Stimulated activated CD4-positive, alpha-beta T cell treated with anti-CD3 and anti-CD28 coated beads, TNF-alpha, amount 100 ng/mL, for 48 hours (primary cell): ENCODE results near the gene NTHL1.
A peak's percentile ranks its signal among the peaks of the same experiment; 100 is the strongest.

ENCODE experiments used
- DNase-seq, 3 donors: peaks; one replicate each; pipeline ENCODE4 v3.0.0-alpha.2; 2020; ENCODE audit warnings: low read depth in 3 of 3

Gene NTHL1

DNA sequence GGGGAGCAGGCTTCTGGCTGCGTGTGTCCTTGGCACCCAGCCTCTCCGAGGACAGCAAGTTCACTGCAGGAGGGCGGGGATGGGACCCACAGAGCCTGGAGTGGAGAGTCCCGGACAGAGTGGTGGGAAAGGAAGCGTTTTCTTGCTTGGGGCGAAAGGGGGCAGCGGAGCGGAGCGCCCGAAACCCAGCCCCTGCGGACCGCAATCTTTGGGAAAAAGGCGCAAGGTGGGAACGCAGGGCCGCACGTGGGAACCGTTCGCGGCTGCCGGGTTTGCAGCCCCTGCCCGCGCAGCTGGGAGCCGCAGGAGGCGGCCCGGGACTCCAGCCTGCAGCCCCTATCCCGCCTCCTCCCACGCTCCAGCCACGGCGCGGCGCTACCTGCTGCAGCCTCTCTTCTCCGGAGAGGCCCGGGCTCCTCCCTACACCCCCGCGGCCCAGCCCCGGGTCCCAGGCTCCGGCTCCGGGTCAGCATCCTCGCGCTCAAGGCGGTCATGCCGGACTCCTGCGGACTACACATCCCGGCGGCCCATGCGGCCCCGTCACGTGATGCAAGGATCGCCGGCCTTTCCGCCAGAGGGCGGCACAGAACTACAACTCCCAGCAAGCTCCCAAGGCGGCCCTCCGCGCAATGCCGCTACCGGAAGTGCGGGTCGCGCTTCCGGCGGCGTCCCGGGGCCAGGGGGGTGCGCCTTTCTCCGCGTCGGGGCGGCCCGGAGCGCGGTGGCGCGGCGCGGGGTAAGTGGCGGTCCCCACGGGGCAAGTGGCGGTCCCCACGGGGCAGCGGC lies at the start of gene NTHL1, which contains the start of gene TSC2:
Gene NTHL1, minus strand, starts transcription at position 505 of the 786 bp plus-strand sequence. Its CDS starts 11 bp downstream, at position 494.
Gene TSC2, plus strand, starts transcription at position 656 of the 786 bp plus-strand sequence. CDS start 631 bp downstream, outside the sequence.
- DNase-seq = peak; percentile 91 to 94 (median 91)

DNA sequence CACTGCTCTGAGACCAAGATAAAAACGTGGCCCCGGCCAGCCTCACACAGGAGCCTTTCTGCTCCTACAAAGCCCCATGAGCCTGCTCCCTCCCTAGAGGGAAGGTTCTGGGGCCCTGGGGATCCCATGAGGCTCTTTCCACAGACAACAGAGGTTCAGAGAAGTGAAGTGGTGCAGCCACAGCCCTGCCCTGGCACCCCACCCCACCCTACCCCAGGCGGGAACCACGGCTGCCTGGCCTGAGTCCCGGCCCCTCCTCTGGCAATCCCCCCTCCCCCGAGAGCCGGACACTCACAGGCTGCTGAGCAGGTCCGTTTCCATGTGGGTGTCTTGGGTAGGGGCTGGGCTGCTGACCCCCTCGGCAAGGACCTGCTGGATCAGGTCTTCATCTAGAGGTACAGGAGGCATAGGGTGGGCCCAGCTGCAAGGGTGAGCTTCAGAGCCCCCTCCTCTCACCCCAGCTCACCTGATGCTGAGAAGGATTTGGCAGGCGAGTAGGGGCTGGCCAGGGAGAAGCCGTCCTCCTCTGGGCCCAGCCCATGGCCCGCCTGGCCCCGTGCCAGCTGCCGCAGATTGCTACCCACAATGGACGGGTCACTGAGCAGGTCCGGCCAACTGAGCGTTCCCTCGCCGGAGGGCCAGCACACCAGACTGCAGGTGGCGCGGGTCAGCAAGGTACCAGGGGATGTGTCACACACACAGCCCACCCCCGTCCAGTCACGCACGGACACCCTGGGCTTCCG lies 49.4 kb upstream of the NTHL1 start:
- no peak for DNase-seq

DNA sequence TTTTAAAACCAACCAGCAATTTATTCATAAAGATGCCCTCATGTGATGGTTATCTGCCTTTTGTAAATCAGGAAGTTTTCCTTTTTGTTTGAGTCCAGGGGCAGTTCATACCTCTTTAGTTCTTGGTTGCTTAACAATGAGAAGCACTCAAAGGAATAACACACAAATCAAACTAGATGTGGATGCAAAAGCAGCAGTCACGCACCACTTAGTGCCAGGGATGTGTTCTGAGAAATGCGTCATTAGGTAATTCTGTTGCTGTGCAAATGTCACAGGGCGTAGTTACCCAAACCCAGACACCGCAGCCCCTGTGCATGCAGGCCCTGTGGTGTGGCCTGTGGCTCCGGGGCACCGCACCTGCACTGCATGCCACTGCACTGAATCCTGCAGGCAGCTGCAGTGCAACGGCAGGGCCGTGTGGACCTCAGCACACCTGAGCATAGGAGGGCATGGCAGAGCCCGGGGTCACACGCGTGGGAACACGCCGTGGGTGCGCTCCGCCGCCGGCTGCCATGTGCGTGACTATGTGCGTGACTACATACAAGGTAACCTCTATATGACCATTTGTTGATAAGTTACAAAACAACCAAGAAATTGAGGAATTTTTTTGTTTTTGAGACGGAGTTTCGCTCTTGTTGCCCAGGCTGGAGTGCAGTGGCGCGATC lies 48.4 kb upstream of the NTHL1 start:
- DNase-seq = no peak

DNA sequence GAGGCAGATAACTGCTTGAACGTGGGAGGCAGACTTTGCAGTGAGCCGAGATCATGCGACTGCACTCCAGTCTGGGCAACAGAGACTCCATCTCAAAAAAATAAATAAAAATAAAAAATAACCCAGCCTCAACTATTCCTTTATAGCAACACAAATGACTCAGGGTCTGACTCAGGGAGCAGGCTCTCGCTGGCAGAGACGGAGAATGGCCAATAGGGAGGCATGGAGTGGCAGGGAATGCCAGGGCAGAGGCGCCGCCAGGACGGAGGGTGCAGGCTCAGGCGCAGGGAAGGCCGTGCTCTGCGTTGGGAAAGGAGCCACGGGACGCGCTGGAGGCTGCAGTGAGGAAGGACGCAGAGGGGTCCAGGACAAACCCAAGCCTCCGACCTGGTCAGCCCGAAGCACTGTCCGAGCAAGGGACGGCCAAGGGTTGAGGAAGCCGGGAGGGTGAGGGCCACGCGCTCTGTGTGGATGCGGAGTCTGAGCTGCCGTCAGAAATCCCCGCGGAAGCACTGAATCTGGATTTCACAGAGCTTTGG lies 47.8 kb upstream of the NTHL1 start:
- DNase-seq = no peak

DNA sequence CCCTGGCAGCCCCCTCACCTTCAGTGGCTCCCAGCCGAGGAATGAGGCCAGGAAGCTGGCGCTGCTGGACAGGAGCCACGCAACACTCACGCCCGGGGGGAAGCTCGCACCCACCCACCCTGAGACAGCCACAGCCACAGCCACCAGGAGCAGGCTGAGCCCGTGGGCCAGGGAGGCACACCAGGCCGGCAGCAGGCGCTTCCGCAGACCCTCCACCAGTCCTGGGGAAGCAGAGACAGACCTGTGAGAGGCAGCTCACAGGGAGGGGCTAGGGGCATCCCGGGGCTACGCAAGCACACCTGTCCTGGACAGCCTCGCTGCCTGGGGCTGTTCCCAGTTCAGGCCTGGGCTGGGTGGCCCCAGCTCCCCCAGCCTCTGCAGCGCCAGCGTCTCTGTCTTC lies 46.2 kb upstream of the NTHL1 start:
- DNase-seq = no peak

DNA sequence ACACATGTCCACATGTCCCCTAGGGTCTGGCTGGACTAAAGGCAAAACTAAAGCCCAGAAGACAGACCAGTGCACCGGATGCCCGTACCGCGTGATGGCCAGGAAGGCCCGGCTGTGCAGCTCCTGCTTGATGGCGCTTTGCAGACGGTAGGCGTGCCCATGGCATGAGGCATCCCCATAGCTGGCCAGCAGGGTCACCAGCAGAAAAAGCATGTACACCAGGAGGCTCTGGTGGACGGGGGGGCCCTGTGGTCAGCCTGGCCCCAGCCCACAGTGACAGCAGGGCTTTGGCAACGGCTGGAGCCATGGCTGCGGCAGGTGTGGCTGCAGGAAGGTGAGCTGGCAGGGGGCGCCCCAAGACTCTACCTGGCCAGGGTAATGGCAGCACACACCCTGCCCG lies 45.2 kb upstream of the NTHL1 start:
- no peak for DNase-seq

DNA sequence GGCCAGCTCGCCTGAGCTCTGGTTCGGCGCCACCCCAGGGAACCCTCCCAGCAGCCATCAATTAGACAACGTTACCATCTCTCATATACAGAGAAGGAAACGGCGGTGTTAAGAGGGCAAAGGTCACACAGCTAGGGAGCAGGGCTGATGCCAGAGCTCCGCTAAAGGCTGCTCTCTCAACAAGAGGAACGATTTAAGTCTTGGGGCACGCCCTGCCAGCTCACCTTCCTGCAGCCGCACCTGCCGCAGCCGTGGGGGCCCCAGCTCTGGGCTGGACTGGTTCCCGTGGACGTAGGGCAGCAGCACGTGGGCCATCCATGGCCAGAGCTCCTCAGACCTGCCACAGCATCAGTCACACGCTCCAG lies 44.6 kb upstream of the NTHL1 start:
- DNase-seq = no peak

DNA sequence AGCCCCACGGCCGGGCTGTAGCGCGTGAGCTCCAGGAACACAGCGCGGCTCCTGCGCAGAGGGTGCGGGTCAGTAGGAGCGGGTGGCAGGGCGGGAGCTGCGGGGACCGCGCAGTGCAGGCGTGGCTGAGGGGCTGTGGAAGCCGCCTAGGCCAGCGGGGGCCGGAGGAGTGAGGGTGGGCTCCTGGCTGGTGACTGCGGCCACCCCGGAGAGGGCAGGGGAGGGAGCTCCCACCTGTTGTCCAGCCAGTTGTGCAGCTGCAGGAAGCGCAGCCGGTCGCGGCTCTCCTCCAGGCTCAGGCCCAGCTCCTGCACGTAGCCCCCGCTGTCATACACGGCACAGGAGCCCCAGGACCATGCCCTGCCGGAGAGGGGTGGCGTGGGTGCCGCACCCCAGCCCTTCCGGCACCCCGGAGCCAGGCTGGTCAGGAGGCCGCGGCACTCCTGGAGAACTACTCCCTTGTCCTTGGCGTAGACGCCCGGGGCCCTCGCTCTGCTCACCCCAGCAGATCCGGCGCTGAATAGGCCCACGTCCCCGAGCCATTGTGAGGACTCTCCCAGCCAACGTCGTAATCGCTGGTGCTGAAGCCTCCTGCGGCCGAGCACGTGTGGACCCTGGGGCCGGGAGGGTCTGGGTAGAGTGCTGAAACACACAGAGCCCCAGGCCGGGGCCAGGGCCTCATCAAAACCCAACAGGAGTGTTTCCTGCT lies 44.1 kb upstream of the NTHL1 start:
- DNase-seq = no peak

DNA sequence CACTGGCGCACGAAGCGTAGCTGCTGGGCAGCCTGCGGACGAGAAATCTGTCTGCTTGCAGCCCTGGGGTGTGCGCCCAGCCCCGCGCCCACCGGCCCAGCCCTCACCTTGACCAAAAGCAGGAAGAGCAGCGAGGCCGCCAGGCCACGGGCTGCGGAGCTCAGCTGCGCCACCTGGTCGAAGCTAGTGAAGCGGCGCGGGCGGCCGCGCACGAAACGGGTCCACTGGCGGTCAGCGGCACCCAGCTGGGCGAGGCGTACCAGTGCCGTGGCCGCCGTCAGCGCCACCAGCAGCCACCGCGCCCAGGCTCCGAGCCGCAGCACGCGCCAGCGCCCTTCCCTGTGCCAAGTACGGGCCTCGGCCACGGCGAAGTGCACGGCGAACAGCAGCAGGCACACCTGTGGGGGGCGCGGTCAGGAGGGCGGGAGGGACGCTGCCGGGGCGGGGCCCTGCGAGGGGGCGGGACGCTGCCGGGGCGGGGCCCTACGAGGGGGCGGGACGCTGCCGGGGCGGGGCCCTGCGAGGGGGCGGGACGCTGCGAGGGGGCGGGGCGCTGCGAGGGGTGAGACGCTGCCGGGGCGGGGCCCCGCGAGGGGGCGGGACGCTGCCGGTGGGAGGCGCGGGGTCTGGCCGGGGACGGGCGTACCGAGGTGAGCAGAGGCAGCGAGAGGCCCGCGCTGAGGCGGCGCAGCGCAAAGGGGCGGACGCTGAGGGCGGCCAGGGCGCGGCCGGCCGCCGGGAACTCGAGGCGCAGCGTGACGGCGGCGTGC lies 43.3 kb upstream of the NTHL1 start:
- no peak for DNase-seq

DNA sequence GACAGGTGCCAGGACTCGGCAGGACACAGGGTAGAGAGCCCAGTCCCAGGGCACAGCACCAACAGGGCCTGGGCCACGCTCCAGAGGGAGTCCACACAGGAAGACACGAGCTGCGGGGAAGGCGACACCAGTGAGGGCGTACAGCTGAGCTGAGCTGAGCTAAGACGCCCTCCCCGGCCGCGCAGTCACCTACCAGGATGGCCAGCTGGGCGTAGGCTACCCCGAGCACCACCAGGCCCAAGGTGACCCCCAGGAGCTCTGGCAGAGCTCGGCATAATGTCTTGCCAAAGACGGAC lies 42.8 kb upstream of the NTHL1 start:
- DNase-seq = no peak

DNA sequence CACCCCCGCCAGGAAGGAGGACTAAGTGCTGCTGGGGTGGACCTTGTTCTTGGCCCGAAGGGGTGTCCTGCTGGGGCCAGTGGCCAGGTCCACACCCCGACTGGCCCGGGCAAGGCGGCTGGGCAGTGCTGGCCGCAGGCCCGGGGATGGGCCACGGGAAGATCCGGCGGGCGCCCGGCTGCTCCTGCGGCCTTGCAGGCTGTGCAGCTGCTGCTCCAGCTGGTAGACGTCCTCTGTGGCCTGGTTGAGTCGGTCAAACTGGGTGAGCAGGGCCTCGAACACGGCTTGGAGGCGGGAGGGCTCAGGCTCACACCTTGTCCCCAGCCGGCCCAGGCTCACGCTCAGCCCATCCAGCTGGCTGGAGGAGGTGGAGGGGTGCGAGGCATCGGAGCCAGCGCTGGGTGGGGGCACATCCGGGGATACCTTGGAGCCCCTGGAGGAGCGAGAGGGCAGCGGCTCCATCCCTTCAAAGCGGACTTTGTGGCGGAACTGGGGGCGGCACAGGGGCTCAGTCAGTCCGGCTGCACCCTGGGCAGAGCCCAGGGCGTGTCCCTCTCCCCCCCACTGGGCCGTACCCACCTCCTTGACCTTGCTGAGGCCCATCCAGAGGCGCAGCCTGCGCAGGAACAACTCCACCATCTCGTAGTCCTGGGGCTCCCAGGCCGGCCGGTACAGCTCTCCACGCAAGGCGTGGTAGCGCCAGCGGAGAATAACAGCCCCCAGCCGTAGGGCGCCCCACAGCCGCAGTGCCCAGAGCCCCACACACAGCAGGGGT lies 42.3 kb upstream of the NTHL1 start:
- DNase-seq = no peak

DNA sequence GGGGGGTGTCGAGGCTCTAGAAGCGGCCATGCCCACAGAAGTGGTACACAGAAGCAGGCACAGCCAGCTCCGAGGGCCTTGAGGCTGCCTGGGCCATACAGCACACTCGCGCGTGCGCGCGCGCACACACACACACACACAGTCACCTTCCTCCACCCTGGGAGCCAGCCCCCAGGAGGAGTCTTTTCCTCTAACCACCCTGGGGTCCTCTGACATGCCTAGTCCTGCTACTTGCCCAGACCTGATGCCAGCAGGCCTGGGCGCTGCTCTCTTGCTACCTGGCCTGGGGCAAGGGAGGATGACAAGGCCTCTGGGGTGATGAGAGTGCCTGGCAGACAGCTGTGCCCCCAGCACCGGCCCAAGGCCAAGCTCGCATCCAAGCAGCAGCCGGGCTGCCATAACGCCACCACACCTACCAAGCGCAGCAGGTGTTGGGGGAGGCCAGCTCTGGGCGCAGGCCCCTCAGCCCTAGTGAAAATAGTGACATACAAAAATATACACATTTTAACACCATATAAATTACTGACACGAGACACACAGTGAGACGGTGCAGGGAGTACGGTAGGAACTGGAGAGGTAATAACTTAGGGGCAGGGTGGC lies 41.2 kb upstream of the NTHL1 start:
- no peak for DNase-seq

DNA sequence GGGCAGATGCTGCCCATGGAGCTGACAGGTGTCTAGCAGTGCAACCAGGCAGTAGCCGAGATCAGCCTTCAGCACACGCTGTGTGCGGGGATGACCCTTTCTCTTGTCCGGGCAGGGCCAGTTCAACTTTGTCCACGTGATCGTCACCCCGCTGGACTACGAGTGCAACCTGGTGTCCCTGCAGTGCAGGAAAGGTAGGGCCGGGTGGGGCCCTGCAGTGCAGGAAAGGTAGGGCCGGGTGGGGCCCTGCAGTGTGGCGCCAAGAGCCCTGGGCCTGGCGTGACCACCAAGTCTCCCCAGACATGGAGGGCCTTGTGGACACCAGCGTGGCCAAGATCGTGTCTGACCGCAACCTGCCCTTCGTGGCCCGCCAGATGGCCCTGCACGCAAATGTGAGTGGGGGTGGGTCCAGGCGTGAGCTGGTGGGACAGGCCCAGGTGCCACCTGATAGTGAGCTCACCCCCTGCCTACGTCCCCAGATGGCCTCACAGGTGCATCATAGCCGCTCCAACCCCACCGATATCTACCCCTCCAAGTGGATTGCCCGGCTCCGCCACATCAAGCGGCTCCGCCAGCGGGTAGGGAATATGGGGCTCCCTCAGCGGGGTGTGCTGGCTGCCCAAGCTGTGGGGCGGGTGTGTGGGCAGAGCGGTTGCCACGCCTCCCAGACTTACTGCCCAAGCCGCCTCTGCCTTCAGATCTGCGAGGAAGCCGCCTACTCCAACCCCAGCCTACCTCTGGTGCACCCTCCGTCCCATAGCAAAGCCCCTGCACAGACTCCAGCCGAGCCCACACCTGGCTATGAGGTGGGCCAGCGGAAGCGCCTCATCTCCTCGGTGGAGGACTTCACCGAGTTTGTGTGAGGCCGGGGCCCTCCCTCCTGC lies 40.4 kb upstream of the NTHL1 start:
- no peak for DNase-seq

DNA sequence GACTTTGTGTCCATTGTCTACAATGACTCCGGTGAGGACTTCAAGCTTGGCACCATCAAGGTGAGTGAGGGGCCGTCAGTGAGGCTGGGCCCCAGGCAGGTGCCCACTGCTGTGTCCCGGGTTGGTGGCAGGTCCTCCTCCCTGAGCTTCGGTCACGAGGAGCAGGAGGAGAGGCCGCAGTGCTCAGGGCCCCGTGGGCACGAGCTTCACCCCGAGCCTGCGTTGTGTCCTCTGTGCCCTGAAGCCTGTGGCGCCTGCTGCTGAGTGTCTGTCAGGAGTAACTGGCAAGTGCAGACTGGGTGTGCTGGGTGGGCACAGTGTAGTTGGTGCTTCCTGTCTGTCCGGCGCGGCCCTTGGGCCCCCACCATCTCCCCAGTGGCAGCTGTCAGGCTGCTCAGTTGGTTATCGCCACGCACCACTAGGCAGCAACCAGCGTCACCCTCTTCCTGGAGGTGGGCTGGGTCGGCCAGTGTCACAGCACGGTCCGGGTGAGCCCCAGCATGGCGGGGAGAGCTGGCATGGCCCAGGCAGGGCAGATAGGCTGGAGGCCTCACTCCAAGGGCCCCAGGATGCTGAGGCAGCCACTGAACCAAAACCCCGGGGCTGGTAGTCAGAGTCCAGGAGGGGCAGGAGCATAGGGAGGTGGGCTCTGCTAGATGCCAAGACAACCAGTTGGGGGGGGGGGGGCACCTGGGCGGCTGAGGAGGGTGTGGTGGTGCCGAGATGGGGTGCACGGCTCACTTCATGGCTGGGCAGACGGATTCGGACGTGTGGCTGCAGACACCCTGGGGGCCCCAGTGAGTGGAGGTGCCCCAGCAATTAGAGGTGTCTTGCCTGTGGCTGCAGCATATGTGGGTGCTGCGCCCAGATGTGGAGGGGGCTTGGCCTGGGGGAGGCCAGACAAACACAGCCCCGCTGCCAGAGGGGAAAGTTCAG lies 39.4 kb upstream of the NTHL1 start:
- no peak for DNase-seq

DNA sequence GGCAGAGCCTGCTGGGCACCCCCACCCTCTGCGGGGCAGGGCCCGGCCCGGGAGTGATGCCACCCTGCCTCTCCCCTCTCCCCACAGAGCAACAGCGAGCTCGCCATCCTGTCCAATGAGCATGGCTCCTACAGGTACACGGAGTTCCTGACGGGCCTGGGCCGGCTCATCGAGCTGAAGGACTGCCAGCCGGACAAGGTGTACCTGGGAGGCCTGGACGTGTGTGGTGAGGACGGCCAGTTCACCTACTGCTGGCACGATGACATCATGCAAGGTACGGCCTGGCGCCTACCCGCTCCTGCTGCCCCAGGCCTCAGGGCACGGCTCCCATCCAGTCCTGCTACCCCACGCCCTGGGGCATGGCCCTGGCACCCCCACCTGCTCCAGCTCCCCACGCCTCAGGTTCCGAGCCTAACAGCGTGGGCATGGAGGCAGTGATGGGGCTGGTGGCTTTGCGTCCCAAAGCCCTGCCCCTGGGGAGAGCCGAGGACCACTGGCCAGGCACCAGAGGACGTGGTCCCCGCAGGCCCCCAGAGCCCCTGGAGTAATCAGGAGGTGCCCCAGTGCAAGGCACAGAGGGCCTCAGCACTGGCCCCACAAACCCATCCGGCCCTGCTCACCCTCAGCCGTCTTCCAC lies 38.6 kb upstream of the NTHL1 start:
- no peak for DNase-seq

DNA sequence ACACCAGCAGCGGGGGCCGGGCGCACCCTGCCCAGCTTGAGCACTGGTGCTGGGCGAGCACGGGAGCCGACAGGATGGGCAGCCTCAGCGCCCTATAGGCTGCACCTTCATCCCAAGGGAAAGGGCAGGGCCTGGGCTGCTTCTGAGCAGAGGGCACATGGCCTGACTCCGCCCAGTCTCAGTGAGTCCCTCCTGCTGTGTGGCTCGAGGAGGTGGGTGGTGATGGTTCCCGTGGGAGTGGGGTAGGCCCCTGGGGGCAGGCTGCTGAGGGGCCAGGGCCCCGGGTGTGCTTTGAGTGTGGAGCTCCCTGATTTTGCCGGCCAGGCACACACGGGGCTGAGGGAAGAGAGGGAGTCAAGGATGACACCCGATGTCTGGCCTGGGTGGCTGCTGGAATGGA lies 38.0 kb upstream of the NTHL1 start:
- no peak for DNase-seq

DNA sequence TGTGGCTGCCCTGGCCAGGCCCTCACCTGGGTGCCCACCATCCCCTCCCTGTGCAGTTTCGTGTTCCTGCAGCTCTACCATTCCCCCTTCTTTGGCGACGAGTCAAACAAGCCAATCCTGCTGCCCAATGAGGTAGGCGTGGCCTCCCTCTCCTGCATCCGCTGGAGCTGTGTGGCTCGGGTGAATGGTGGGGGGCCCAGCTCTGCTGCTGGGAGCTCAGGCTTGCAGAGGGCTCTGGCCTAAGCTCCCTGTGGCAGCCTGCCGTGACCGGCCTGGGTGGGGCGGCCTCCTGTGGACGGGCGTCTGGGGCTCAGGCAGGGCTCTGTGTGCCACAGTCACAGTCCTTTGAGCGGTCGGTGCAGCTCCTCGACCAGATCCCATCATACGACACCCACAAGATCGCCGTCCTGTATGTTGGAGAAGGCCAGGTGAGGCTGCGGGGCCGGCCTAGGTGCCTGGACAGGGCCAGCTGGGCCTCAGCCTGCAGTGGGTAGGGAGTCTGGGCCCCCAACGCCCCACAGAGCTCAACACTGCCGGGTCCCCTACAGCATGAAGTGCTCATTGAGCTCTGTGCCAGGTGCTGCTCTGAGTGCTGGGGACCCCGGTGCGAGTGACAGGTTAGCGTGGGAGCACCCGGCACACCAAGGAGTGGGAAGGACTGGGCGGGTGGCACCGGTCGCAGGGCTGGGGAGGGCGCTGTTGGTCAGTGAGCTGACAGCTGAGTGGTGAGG lies 37.4 kb upstream of the NTHL1 start:
- no peak for DNase-seq
